Type B pancreatic cell (in vitro differentiated cells): Measurements from ENCODE around the gene ATP10B. TPM values are rescaled to one million over a fixed set of nuclear protein-coding genes. Genes with fewer than 3 reads are reported as not detected.
"Not testable (repeated sequence)": the region's sequence is repeated elsewhere in the genome, so short reads cannot be mapped to it uniquely, and the experiment has no call there.

Experiments
- DNase-seq: peaks from one replicate; pipeline ENCODE4 v3.0.0; 2021; ENCODE audit warnings: mixed read lengths; ENCODE audit not compliant: unreplicated experiment; ENCODE audit errors: extremely low spot score
- H3K27ac Mint-ChIP-seq: 2 replicates; pipeline ENCODE4 v1.8.0; 2021; ENCODE audit warnings: mild to moderate bottlenecking, mixed read lengths
- H3K27me3 Mint-ChIP-seq: 2 replicates; pipeline ENCODE4 v1.8.0; 2021; ENCODE audit warnings: mixed read lengths
- H3K36me3 Mint-ChIP-seq: 2 replicates; pipeline ENCODE4 v1.8.0; 2021; ENCODE audit warnings: mixed read lengths
- H3K4me1 Mint-ChIP-seq: one replicate; pipeline ENCODE4 v1.8.0; 2021; ENCODE audit warnings: mixed read lengths; ENCODE audit not compliant: unreplicated experiment
- H3K4me3 Mint-ChIP-seq: 2 replicates; pipeline ENCODE4 v1.8.0; 2021; ENCODE audit warnings: mild to moderate bottlenecking, mixed read lengths
- H3K9me3 Mint-ChIP-seq: 2 replicates; pipeline ENCODE4 v1.8.0; 2021; ENCODE audit warnings: mixed read lengths
- CTCF ChIP-seq: fragments of 200-600 bp; sonication (generic); conservative IDR thresholded peaks from 2 replicates; pipeline ENCODE4 v1.5.0; 2021; ENCODE audit warnings: antibody characterized with exemption, mild to moderate bottlenecking
- total RNA-seq: library from RNA; stranded (reverse); gene quantifications from 2 replicates; pipeline ENCODE4 v1.2.1, GENCODE V29; 2021; ENCODE audit warnings: low replicate concordance

The ATP10B gene
- total RNA-seq, 1 donor from 2014 or later, result 4.0 TPM

DNA sequence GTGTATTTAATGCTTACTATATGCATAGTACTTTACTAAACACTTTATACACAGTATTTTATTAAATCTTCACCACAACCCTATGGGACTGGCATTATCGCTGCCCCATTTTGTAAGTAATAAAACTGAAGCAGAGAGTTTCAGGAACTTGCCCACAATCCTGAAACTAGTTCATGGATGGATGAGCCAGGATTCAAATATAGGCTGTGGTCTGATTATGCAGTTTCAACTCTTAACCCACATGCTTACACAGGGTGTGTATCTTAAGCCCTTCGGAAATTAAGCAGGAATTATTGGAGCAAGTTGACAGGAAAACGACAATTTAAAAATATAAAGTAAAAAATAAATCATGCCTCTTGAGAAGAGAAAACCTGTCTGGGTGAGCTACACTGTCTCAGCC is 109.0 kb downstream of the ATP10B start:
- no peak overlapping the region for H3K27ac Mint-ChIP-seq
- no peak for TF ChIP-seq CTCF
- H3K9me3 Mint-ChIP-seq, result no peaks in the 10 kb centered on the region
- H3K27me3 Mint-ChIP-seq, result no peaks in the 10 kb centered on the region
- H3K4me3 Mint-ChIP-seq, result no peak overlapping the region
- peaks cover 3% of the 10 kb centered on the region for H3K4me1 Mint-ChIP-seq
- H3K36me3 Mint-ChIP-seq, result no peaks in the 10 kb centered on the region
- no peak for DNase-seq

DNA sequence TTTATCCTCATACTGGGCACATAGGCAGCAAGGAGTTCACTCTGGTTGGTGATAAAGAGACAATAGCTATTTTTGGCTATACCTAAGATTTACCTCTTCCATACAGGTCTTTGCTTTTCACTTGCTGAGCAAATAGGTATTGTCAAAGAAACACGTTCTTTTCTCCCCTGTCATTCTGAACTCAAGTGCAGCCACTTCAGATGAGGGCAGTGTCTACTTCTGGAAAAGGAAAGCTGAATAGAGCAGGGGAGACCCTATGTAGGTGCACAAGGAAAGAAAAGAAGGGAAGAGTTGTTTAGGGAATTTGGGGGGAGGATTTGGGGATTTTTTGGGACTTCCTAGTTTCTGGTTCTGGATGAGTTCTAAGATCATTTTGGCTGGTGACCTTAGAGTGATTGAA is 109.6 kb downstream of the ATP10B start:
- Mint-ChIP-seq H3K4me1 (no peaks in the 10 kb centered on the region), H3K27me3 (no peaks in the 10 kb centered on the region), H3K27ac (no peak overlapping the region), H3K9me3 (no peaks in the 10 kb centered on the region), H3K36me3 (no peaks in the 10 kb centered on the region), H3K4me3 (no peak overlapping the region)
- no peak for TF ChIP-seq CTCF
- no peak for DNase-seq

DNA sequence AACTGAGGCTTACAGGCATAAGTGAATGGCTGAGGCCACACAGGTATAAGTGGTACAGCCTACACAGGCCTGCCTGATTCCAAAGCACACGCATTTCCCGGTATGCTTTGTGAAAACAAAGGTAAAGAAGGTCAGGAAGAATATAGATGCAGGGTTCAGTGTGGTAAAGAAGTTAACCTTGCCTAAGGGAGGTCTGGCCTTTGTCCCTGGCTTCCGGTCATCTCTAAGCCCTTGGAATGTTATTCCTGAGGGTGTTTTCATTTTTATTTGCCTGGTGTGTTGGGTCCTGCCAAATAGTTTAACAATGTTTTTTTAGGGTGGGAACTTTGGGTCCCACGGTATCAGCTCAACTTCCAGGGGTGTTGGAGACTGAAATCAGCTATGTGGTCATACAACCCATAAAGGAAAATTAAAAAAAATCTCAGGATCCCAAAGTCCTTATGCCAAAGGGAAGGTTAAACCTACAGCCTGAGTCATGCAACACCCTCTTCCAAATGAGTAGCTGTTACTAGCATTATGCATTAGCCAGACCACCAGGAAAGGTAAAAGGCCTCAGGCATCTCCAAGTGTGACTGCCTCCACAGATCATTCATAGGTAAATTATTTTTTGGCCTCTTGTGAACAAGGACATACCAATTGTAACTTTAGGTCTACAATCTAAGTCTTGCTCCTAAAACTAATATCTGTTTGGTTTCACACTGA is 124.6 kb downstream of the ATP10B start:
- H3K36me3 Mint-ChIP-seq, result no peaks in the 10 kb centered on the region
- H3K4me3 Mint-ChIP-seq, result no peak overlapping the region
- H3K9me3 Mint-ChIP-seq, result no peaks in the 10 kb centered on the region
- no peak for DNase-seq
- TF ChIP-seq CTCF, result no peak
- no peaks in the 10 kb centered on the region for H3K27me3 Mint-ChIP-seq
- H3K27ac Mint-ChIP-seq, result no peak overlapping the region
- no peaks in the 10 kb centered on the region for H3K4me1 Mint-ChIP-seq

DNA sequence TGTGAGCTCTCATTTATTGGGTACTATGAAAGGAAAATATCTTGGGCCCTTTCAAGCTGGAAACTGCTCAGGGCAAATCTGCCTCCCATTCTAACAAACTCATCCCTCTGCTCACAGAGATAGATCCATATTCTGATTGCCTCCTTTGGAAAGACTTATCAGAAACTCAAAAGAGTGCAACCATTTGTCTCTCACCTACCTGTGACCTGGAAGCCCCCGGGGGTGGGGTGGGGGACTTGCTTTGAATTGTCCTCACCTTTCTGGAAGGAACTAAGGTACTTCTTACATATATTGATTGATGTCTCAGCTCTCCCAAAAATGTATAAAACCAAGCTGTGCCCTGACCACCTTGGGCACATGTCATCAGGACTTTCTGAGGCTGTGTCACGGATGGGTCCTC is 125.3 kb downstream of the ATP10B start:
- Mint-ChIP-seq H3K4me1 (no peaks in the 10 kb centered on the region), H3K27me3 (no peaks in the 10 kb centered on the region), H3K4me3 (no peak overlapping the region), H3K27ac (no peak overlapping the region), H3K36me3 (no peaks in the 10 kb centered on the region), H3K9me3 (no peaks in the 10 kb centered on the region)
- DNase-seq, result no peak
- TF ChIP-seq CTCF, result no peak

- Mint-ChIP-seq H3K36me3 (no peaks in the 10 kb centered on the region), H3K27ac (no peak overlapping the region), H3K9me3 (no peaks in the 10 kb centered on the region), H3K27me3 (no peaks in the 10 kb centered on the region), H3K4me1 (no peaks in the 10 kb centered on the region), H3K4me3 (no peak overlapping the region)
- no peak for TF ChIP-seq CTCF
- no peak for DNase-seq
Measured at GRCh38 chr5:160720822-160721221, 131.2 kb downstream of the ATP10B start.

GRCh38 chr5:160715508-160715907 is 136.5 kb downstream of the ATP10B start:
- not testable (repeated sequence) for DNase-seq, H3K9me3 Mint-ChIP-seq, H3K36me3 Mint-ChIP-seq, H3K4me3 Mint-ChIP-seq, H3K27me3 Mint-ChIP-seq, H3K27ac Mint-ChIP-seq, H3K4me1 Mint-ChIP-seq
